WI38 (cell line): ENCODE measurements around the gene FBXO15.

Experiments used
- H3K4me3 ChIP-seq: 2 replicates; pipeline ENCODE4 v1.5.1; 2011; ENCODE audit warnings: low read depth, mild to moderate bottlenecking, control low read depth, low read length
- CTCF ChIP-seq: IDR thresholded peaks from 2 replicates; pipeline ENCODE4 v1.5.1; 2012; ENCODE audit warnings: low read depth, mild to moderate bottlenecking, control low read depth, low read length

Gene FBXO15

GRCh38 chr18:74185860-74186259 is 38.2 kb upstream of the FBXO15 start:
- H3K4me3 ChIP-seq: no peak overlapping the region
- no peak for TF ChIP-seq CTCF

- TF ChIP-seq CTCF: no peak
- no peak overlapping the region for H3K4me3 ChIP-seq
Measured at GRCh38 chr18:74184875-74185274, 37.2 kb upstream of the FBXO15 start.

GRCh38 chr18:74183130-74183529 is 35.5 kb upstream of the FBXO15 start:
- no peak for TF ChIP-seq CTCF
- H3K4me3 ChIP-seq: no peak overlapping the region

- TF ChIP-seq CTCF: no peak
Measured at GRCh38 chr18:74182335-74182734, 34.7 kb upstream of the FBXO15 start.

GRCh38 chr18:74179623-74180199 is 32.1 kb upstream of the FBXO15 start:
- H3K4me3 ChIP-seq: no peak overlapping the region
- no peak for TF ChIP-seq CTCF

More at GRCh38 chr18:74182335-74182734, 34.7 kb upstream of the FBXO15 start:
- no peak overlapping the region for H3K4me3 ChIP-seq

- no peak overlapping the region for H3K4me3 ChIP-seq
- TF ChIP-seq CTCF: no peak
Measured at GRCh38 chr18:74178884-74179283, 31.2 kb upstream of the FBXO15 start.

GRCh38 chr18:74175658-74176057 is 28.0 kb upstream of the FBXO15 start:
- no peak overlapping the region for H3K4me3 ChIP-seq
- TF ChIP-seq CTCF: no peak
